WTC11 (cell line): ENCODE data around the gene DKC1. TPM values are rescaled to one million over a fixed set of nuclear protein-coding genes. Genes with fewer than 3 reads are reported as not detected.

Experiments used
- ATAC-seq: fragments of 200-7000 bp; cut with Tn5 transposase; 2 replicates; pipeline ENCODE4 v1.10.0; 2021; ENCODE audit warnings: mild to moderate bottlenecking, moderate library complexity
- CTCF ChIA-PET: fragments of 300-600 bp; sonication (Branson Sonifier 250); formaldehyde crosslinking; loops from one replicate; lab custom pipeline; 2021; ENCODE audit warnings: antibody characterized with exemption; lab: Charles Lee
- POLR2A ChIA-PET: fragments of 350-600 bp; sonication (Branson Sonifier 250); formaldehyde crosslinking; loops from one replicate; lab custom pipeline; 2021; ENCODE audit warnings: antibody characterized with exemption; lab: Charles Lee
- DNase-seq: peaks from one replicate; pipeline ENCODE4 v3.0.0; 2021; ENCODE audit warnings: low spot score
- H3K27ac Mint-ChIP-seq: 2 replicates; pipeline ENCODE4 v1.8.0; 2021; ENCODE audit warnings: mixed read lengths
- H3K27me3 Mint-ChIP-seq: 2 replicates; pipeline ENCODE4 v1.8.0; 2021; ENCODE audit warnings: low read depth, mild to moderate bottlenecking, moderate library complexity, mixed read lengths
- H3K36me3 Mint-ChIP-seq: 2 replicates; pipeline ENCODE4 v1.8.0; 2021; ENCODE audit warnings: mixed read lengths
- H3K4me1 Mint-ChIP-seq: 2 replicates; pipeline ENCODE4 v1.8.0; 2022; ENCODE audit warnings: mixed read lengths
- H3K4me3 Mint-ChIP-seq: 2 replicates; pipeline ENCODE4 v1.8.0; 2021; ENCODE audit warnings: mild to moderate bottlenecking, moderate library complexity, mixed read lengths
- H3K9me3 Mint-ChIP-seq: 2 replicates; pipeline ENCODE4 v1.8.0; 2021; ENCODE audit warnings: mixed read lengths
- E2F1 ChIP-seq: sonication (generic); formaldehyde crosslinking; IDR thresholded peaks from 2 replicates; pipeline ENCODE4 v1.8.0; 2022; ENCODE audit warnings: mild to moderate bottlenecking, missing genetic modification reagents
- E2F5 ChIP-seq: sonication (generic); formaldehyde crosslinking; IDR thresholded peaks from 2 replicates; pipeline ENCODE4 v1.8.1; 2022; ENCODE audit warnings: mild to moderate bottlenecking, moderate library complexity, missing genetic modification reagents
- GABPB1 ChIP-seq: sonication (generic); formaldehyde crosslinking; IDR thresholded peaks from 2 replicates; pipeline ENCODE4 v1.8.1; 2023; ENCODE audit warnings: mild to moderate bottlenecking, missing genetic modification reagents
- GRHL2 ChIP-seq: fragments of 250-450 bp; sonication (Bioruptor Pico); IDR thresholded peaks from 2 replicates; pipeline ENCODE4 v1.8.0; 2022; ENCODE audit warnings: mild to moderate bottlenecking, moderate library complexity; ENCODE audit not compliant: insufficient replicate concordance, severe bottlenecking
- HMGA2 ChIP-seq: fragments of 250-450 bp; sonication (Bioruptor Pico); IDR thresholded peaks from 2 replicates; pipeline ENCODE4 v1.4.0; 2021; ENCODE audit warnings: mild to moderate bottlenecking, moderate library complexity
- IRF1 ChIP-seq: sonication (generic); formaldehyde crosslinking; IDR thresholded peaks from 2 replicates; pipeline ENCODE4 v1.8.0; 2023; ENCODE audit warnings: missing genetic modification reagents
- JAZF1 ChIP-seq: fragments of 250-450 bp; sonication (Bioruptor Pico); IDR thresholded peaks from 2 replicates; pipeline ENCODE4 v1.9.0; 2021; ENCODE audit warnings: moderate library complexity, mild to moderate bottlenecking, inconsistent platforms
- KAT7 ChIP-seq: sonication (generic); formaldehyde crosslinking; IDR thresholded peaks from 2 replicates; pipeline ENCODE4 v1.8.1; 2023; ENCODE audit warnings: missing genetic modification reagents, mild to moderate bottlenecking, borderline replicate concordance
- MXD4 ChIP-seq: fragments of 250-450 bp; sonication (Bioruptor Pico); IDR thresholded peaks from 2 replicates; pipeline ENCODE4 v1.8.0; 2021; ENCODE audit warnings: mild to moderate bottlenecking, moderate library complexity, borderline replicate concordance
- MYBL2 ChIP-seq: sonication (generic); formaldehyde crosslinking; IDR thresholded peaks from 2 replicates; pipeline ENCODE4 v1.8.1; 2023; ENCODE audit warnings: mild to moderate bottlenecking, moderate library complexity, missing genetic modification reagents
- NFYB ChIP-seq: sonication (generic); formaldehyde crosslinking; conservative IDR thresholded peaks from 2 replicates; pipeline ENCODE4 v1.8.0; 2022; ENCODE audit warnings: low read depth, missing genetic modification reagents
- NR3C1 ChIP-seq: sonication (generic); formaldehyde crosslinking; conservative IDR thresholded peaks from 2 replicates; pipeline ENCODE4 v1.8.1; 2023; ENCODE audit warnings: low read depth, mild to moderate bottlenecking, missing genetic modification reagents
- RELA ChIP-seq: sonication (generic); formaldehyde crosslinking; IDR thresholded peaks from 2 replicates; pipeline ENCODE4 v1.8.1; 2022; ENCODE audit warnings: missing genetic modification reagents, mild to moderate bottlenecking, borderline replicate concordance
- SMAD4 ChIP-seq: sonication (generic); formaldehyde crosslinking; IDR thresholded peaks from 2 replicates; pipeline ENCODE4 v1.8.0; 2022; ENCODE audit warnings: mild to moderate bottlenecking, missing genetic modification reagents
- USF1 ChIP-seq: sonication (generic); formaldehyde crosslinking; IDR thresholded peaks from 2 replicates; pipeline ENCODE4 v1.8.0; 2022; ENCODE audit warnings: mild to moderate bottlenecking, missing genetic modification reagents
- ZBTB21 ChIP-seq: sonication (generic); formaldehyde crosslinking; IDR thresholded peaks from 2 replicates; pipeline ENCODE4 v1.8.1; 2023; ENCODE audit warnings: mild to moderate bottlenecking, missing genetic modification reagents, borderline replicate concordance
- ZMAT4 ChIP-seq: fragments of 250-450 bp; sonication (Bioruptor Pico); IDR thresholded peaks from 2 replicates; pipeline ENCODE4 v1.9.0; 2021; ENCODE audit warnings: mild to moderate bottlenecking
- ZNF121 ChIP-seq: sonication (generic); formaldehyde crosslinking; IDR thresholded peaks from 2 replicates; pipeline ENCODE4 v1.8.0; 2023; ENCODE audit warnings: missing genetic modification reagents
- ZNF219 ChIP-seq: sonication (generic); formaldehyde crosslinking; IDR thresholded peaks from 2 replicates; pipeline ENCODE4 v1.8.0; 2023; ENCODE audit warnings: missing genetic modification reagents, mild to moderate bottlenecking, borderline replicate concordance
- ZNF263 ChIP-seq: sonication (generic); formaldehyde crosslinking; IDR thresholded peaks from 2 replicates; pipeline ENCODE4 v1.8.1; 2022; ENCODE audit warnings: low read depth, mild to moderate bottlenecking, moderate library complexity, missing genetic modification reagents
- ZNF425 ChIP-seq: fragments of 250-450 bp; sonication (Bioruptor Pico); conservative IDR thresholded peaks from 2 replicates; pipeline ENCODE4 v1.9.0; 2021; ENCODE audit warnings: mild to moderate bottlenecking
- ZSCAN18 ChIP-seq: fragments of 250-450 bp; sonication (Bioruptor Pico); IDR thresholded peaks from 2 replicates; pipeline ENCODE4 v2.1.2; 2022; ENCODE audit warnings: mild to moderate bottlenecking, moderate library complexity
- total RNA-seq: library from RNA; stranded (reverse); gene quantifications from 3 replicates; pipeline ENCODE4 v1.2.3, GENCODE V29; 2021

The DKC1 gene
- total RNA-seq, 1 experiment from 2014 or later = 123 TPM

- no peak for TF ChIP-seq ZSCAN18 (CRISPR knock-in tag)
- TF ChIP-seq, all 79 proteins: peak for 0
Measured at GRCh38 chrX:154751669-154752271, 10.9 kb upstream of the DKC1 start (continued).

- CTCF ChIA-PET = no interaction called here
- Mint-ChIP-seq H3K27ac (no peak overlapping the region), H3K36me3 (0 out of 2 replicates have a peak, but pooled peaks cover 2% of the 10 kb centered on the region), H3K4me3 (no peak overlapping the region), H3K4me1 (peaks cover 10% of the 10 kb centered on the region), H3K27me3 (peaks cover 9% of the 10 kb centered on the region), H3K9me3 (no peaks in the 10 kb centered on the region)
- TF ChIP-seq MXD4 (CRISPR knock-in tag) = no peak
- TF ChIP-seq GABPB1 (CRISPR knock-in tag) = no peak
- TF ChIP-seq KAT7 (CRISPR knock-in tag) = no peak
- no peak for TF ChIP-seq NR3C1 (CRISPR knock-in tag)
- TF ChIP-seq RELA (CRISPR knock-in tag) = no peak
- TF ChIP-seq E2F5 (CRISPR knock-in tag) = no peak
- no peak for TF ChIP-seq ZMAT4
- TF ChIP-seq IRF1 = no peak
- TF ChIP-seq NFYB (CRISPR knock-in tag) = no peak
- DNase-seq (no peak), ATAC-seq (no peak)
- POLR2A ChIA-PET = no interaction called here
Measured at GRCh38 chrX:154758696-154759095, 4.0 kb upstream of the DKC1 start.

GRCh38 chrX:154761977-154762536 lies 607 bp upstream of the DKC1 start:
- Mint-ChIP-seq H3K27ac (peak overlapping the region; percentile 97), H3K27me3 (no peaks in the 10 kb centered on the region), H3K9me3 (no peaks in the 10 kb centered on the region), H3K4me1 (peaks cover 10% of the 10 kb centered on the region), H3K4me3 (peak overlapping the region; percentile 80), H3K36me3 (peaks cover 27% of the 10 kb centered on the region)
- ATAC-seq = no peak
- POLR2A ChIA-PET = interaction anchor here (0.9 kb wide), 1 partner anchor 14 kb away, joined by 3 read pairs; no protein-coding TSS in a partner anchor
- TF ChIP-seq USF1 (CRISPR knock-in tag) (no peak), MYBL2 (CRISPR knock-in tag) (no peak), ZNF263 (CRISPR knock-in tag) (no peak), ZNF219 (CRISPR knock-in tag) (no peak), ZMAT4 (no peak), IRF1 (no peak), ZNF425 (CRISPR knock-in tag) (no peak), SMAD4 (CRISPR knock-in tag) (no peak), E2F1 (CRISPR knock-in tag) (no peak), ZNF121 (CRISPR knock-in tag) (no peak), GRHL2 (CRISPR knock-in tag) (no peak), JAZF1 (no peak), HMGA2 (CRISPR knock-in tag) (no peak), ZBTB21 (CRISPR knock-in tag) (no peak)
- CTCF ChIA-PET = interaction anchor here (1.0 to 1.4 kb wide), 2 partner anchors 13 to 43 kb away, joined by 3 to 12 read pairs; partner anchors contain the start of gene MPP1
- no peak for DNase-seq
